Neural cell (in vitro differentiated cells): ENCODE results near the gene FLT1. TPM values are rescaled to one million over a fixed set of nuclear protein-coding genes. Genes with fewer than 3 reads are reported as not detected.

ENCODE experiments used
- H2AFZ ChIP-seq: fragments of 200-600, 300-800 bp; sonication (generic), shearing (Covaris generic); 2 replicates; pipeline ENCODE4 v1.6.0; 2014; ENCODE audit warnings: low read depth, mild to moderate bottlenecking, antibody characterized with exemption, low read length, moderate library complexity
- H3F3A ChIP-seq: fragments of 200-600 bp; shearing (Covaris generic); 2 replicates; pipeline ENCODE4 v1.6.1; 2016; ENCODE audit warnings: mild to moderate bottlenecking, moderate library complexity, mixed read lengths, antibody characterized with exemption, low read length; ENCODE audit not compliant: insufficient read depth, poor library complexity, severe bottlenecking
- H3K27ac ChIP-seq: fragments of 200-600, 300-800 bp; sonication (generic), shearing (Covaris generic); 2 replicates; pipeline ENCODE4 v1.5.1; 2014; ENCODE audit warnings: mild to moderate bottlenecking, low read length, moderate library complexity
- H3K27me3 ChIP-seq: fragments of 300-800, 200-600 bp; sonication (generic), shearing (Covaris generic); 2 replicates; pipeline ENCODE4 v1.6.0; 2014; ENCODE audit warnings: mild to moderate bottlenecking, low read depth, low read length, moderate library complexity; ENCODE audit not compliant: insufficient read depth
- H3K36me3 ChIP-seq: fragments of 300-800, 200-600 bp; sonication (generic), shearing (Covaris generic); 2 replicates; pipeline ENCODE4 v1.5.1; 2014; ENCODE audit warnings: mild to moderate bottlenecking, antibody characterized with exemption, low read length, moderate library complexity; ENCODE audit not compliant: insufficient read depth
- H3K4me2 ChIP-seq: fragments of 300-800, 200-600 bp; sonication (generic), shearing (Covaris generic); 2 replicates; pipeline ENCODE4 v1.6.0; 2014; ENCODE audit warnings: mild to moderate bottlenecking, low read length
- H3K4me3 ChIP-seq: fragments of 300-800, 200-600 bp; sonication (generic), shearing (Covaris generic); 2 replicates; pipeline ENCODE4 v1.5.1; 2014; ENCODE audit warnings: mild to moderate bottlenecking, low read length, moderate library complexity
- H3K79me2 ChIP-seq: fragments of 200-600 bp; shearing (Covaris generic); replicated peaks from 2 replicates; pipeline ENCODE4 v1.6.0; 2014; ENCODE audit warnings: mild to moderate bottlenecking, low read length, moderate library complexity; ENCODE audit not compliant: insufficient read depth
- H3K9ac ChIP-seq: fragments of 300-800, 200-600 bp; sonication (generic), shearing (Covaris generic); 2 replicates; pipeline ENCODE4 v1.6.1; 2016; ENCODE audit warnings: mild to moderate bottlenecking, low read length, mixed read lengths
- H3K9me2 ChIP-seq: fragments of 200-600 bp; shearing (Covaris generic); 2 replicates; pipeline ENCODE4 v1.6.1; 2016; ENCODE audit warnings: mild to moderate bottlenecking, low read length, mixed read lengths; ENCODE audit not compliant: insufficient read depth
- H3K9me3 ChIP-seq: fragments of 200-600, 300-800 bp; sonication (generic), shearing (Covaris generic); 2 replicates; pipeline ENCODE4 v1.6.1; 2016; ENCODE audit warnings: mild to moderate bottlenecking, mixed run types, low read length, moderate library complexity, mixed read lengths
- H4K20me1 ChIP-seq: fragments of 200-600 bp; shearing (Covaris generic); 2 replicates; pipeline ENCODE4 v1.6.1; 2016; ENCODE audit warnings: mild to moderate bottlenecking, mixed run types; ENCODE audit not compliant: insufficient read depth
- CTCF ChIP-seq: fragments of 450-650 bp; IDR thresholded peaks from 2 replicates; pipeline ENCODE4 v1.5.1; 2014; ENCODE audit warnings: antibody characterized with exemption, mild to moderate bottlenecking, moderate library complexity; ENCODE audit not compliant: poor library complexity, severe bottlenecking
- EP300 ChIP-seq: fragments of 450-650 bp; conservative IDR thresholded peaks from 2 replicates; pipeline ENCODE4 v1.6.1; 2014; ENCODE audit warnings: antibody characterized with exemption, mild to moderate bottlenecking, moderate library complexity; ENCODE audit not compliant: poor library complexity, severe bottlenecking
- EZH2 ChIP-seq: fragments of 200-600, 300-800 bp; shearing (Covaris generic), sonication (generic); IDR thresholded peaks from 2 replicates; pipeline ENCODE4 v1.6.1; 2014; ENCODE audit warnings: antibody characterized with exemption, low read length, borderline replicate concordance, mild to moderate bottlenecking; ENCODE audit not compliant: insufficient read depth, poor library complexity, severe bottlenecking
- MXI1 ChIP-seq: fragments of 450-650 bp; conservative IDR thresholded peaks from 2 replicates; pipeline ENCODE4 v1.6.1; 2014; ENCODE audit warnings: antibody characterized with exemption, mild to moderate bottlenecking; ENCODE audit not compliant: poor library complexity, severe bottlenecking
- POLR2AphosphoS5 ChIP-seq: IDR thresholded peaks from 2 replicates; pipeline ENCODE4 v1.6.1; 2012
- RAD21 ChIP-seq: fragments of 450-650 bp; conservative IDR thresholded peaks from 2 replicates; pipeline ENCODE4 v1.6.1; 2014; ENCODE audit warnings: antibody characterized with exemption, mild to moderate bottlenecking, moderate library complexity
- REST ChIP-seq: IDR thresholded peaks from 2 replicates; pipeline ENCODE4 v1.6.1; 2012; ENCODE audit warnings: borderline replicate concordance
- SMC3 ChIP-seq: fragments of 450-650 bp; conservative IDR thresholded peaks from 2 replicates; pipeline ENCODE4 v1.6.1; 2014; ENCODE audit warnings: antibody characterized with exemption, mild to moderate bottlenecking, moderate library complexity; ENCODE audit not compliant: poor library complexity
- TAF1 ChIP-seq: IDR thresholded peaks from 2 replicates; pipeline ENCODE4 v1.6.1; 2012; ENCODE audit warnings: low read depth
- polyA plus RNA-seq: library from polyadenylated mRNA; depleted of rRNA; stranded (reverse); fragments of >200 nt; gene quantifications from 2 replicates; pipeline ENCODE4 v1.2.3, GENCODE V29; 2014

FLT1 gene
- polyA plus RNA-seq, 1 donor from 2014 or later: not detected

GRCh38 chr13:28336193-28336657, 158.7 kb downstream of the FLT1 start:
- Histone ChIP-seq H4K20me1 (no peaks in the 10 kb centered on the region), H2AFZ (no peak overlapping the region), H3K4me3 (no peak overlapping the region), H3K36me3 (no peaks in the 10 kb centered on the region), H3K4me2 (no peak overlapping the region), H3K9ac (no peak overlapping the region), H3K9me2 (no peaks in the 10 kb centered on the region), H3K9me3 (no peaks in the 10 kb centered on the region), H3K79me2 (no peaks in the 10 kb centered on the region), H3K27ac (no peak overlapping the region), H3F3A (no peaks in the 10 kb centered on the region), H3K27me3 (no peaks in the 10 kb centered on the region)
- TF ChIP-seq TAF1 (no peak), REST (no peak), CTCF (no peak), EP300 (no peak), EZH2 (no peak), SMC3 (no peak), MXI1 (no peak), RAD21 (no peak), POLR2AphosphoS5 (no peak)

GRCh38 chr13:28333204-28333881, 161.6 kb downstream of the FLT1 start:
- no peaks in the 10 kb centered on the region for H3K9me2 ChIP-seq
- H3K27me3 ChIP-seq: no peaks in the 10 kb centered on the region
- no peak overlapping the region for H3K27ac ChIP-seq
- TF ChIP-seq RAD21 (no peak), POLR2AphosphoS5 (no peak), MXI1 (no peak), REST (no peak), EP300 (no peak), EZH2 (no peak), CTCF (no peak), TAF1 (no peak), SMC3 (no peak)
- H3K9me3 ChIP-seq: no peaks in the 10 kb centered on the region
- no peaks in the 10 kb centered on the region for H3F3A ChIP-seq
- H2AFZ ChIP-seq: no peak overlapping the region
- H3K79me2 ChIP-seq: no peaks in the 10 kb centered on the region
- H3K4me3 ChIP-seq: no peak overlapping the region
- H3K4me2 ChIP-seq: no peak overlapping the region
- H3K9ac ChIP-seq: no peak overlapping the region
- no peaks in the 10 kb centered on the region for H4K20me1 ChIP-seq
- H3K36me3 ChIP-seq: no peaks in the 10 kb centered on the region
